Measurements from ENCODE around the gene ADRA1B.

Gene ADRA1B

GRCh38 chr5:159915904-159916840, at the start of gene ADRA1B:
TSS of gene ADRA1B (plus strand) at chr5:159916482. CDS start at chr5:159916906, 424 bp downstream.
- no peak for DNase-seq (ENCODE audit: low spot score)

- no peak for DNase-seq (ENCODE audit: low spot score)
Observed at GRCh38 chr5:159873680-159874079, 42.6 kb upstream of the ADRA1B start.

GRCh38 chr5:159874263-159874662, 42.0 kb upstream of the ADRA1B start:
- DNase-seq (ENCODE audit: low spot score): no peak

- no peak for DNase-seq (ENCODE audit: low spot score)
Observed at GRCh38 chr5:159877016-159877415, 39.3 kb upstream of the ADRA1B start.

GRCh38 chr5:159877894-159878448, 38.3 kb upstream of the ADRA1B start:
- DNase-seq (ENCODE audit: low spot score): no peak

GRCh38 chr5:159878988-159879471, 37.3 kb upstream of the ADRA1B start:
- DNase-seq (ENCODE audit: low spot score): no peak

- no peak for DNase-seq (ENCODE audit: low spot score)
Observed at GRCh38 chr5:159880676-159881075, 35.6 kb upstream of the ADRA1B start.

GRCh38 chr5:159881967-159882366, 34.3 kb upstream of the ADRA1B start:
- no peak for DNase-seq (ENCODE audit: low spot score)

- no peak for DNase-seq (ENCODE audit: low spot score)
Observed at GRCh38 chr5:159883522-159883950, 32.7 kb upstream of the ADRA1B start.

- peak; percentile 14 for DNase-seq (ENCODE audit: low spot score)
Observed at GRCh38 chr5:159884917-159885620, 31.2 kb upstream of the ADRA1B start.

- DNase-seq (ENCODE audit: low spot score): no peak
Observed at GRCh38 chr5:159886296-159886695, 30.0 kb upstream of the ADRA1B start.

GRCh38 chr5:159887050-159887449, 29.2 kb upstream of the ADRA1B start:
- DNase-seq (ENCODE audit: low spot score): no peak

- DNase-seq (ENCODE audit: low spot score): no peak
Observed at GRCh38 chr5:159888860-159889259, 27.4 kb upstream of the ADRA1B start.

GRCh38 chr5:159890141-159890540, 26.1 kb upstream of the ADRA1B start:
- no peak for DNase-seq (ENCODE audit: low spot score)

GRCh38 chr5:159891371-159891770, 24.9 kb upstream of the ADRA1B start:
- DNase-seq (ENCODE audit: low spot score): no peak

- DNase-seq (ENCODE audit: low spot score): no peak
Observed at GRCh38 chr5:159893040-159893695, 23.1 kb upstream of the ADRA1B start.

- no peak for DNase-seq (ENCODE audit: low spot score)
Observed at GRCh38 chr5:159894149-159894720, 22.0 kb upstream of the ADRA1B start.

GRCh38 chr5:159897786-159898393, 18.4 kb upstream of the ADRA1B start:
- DNase-seq (ENCODE audit: low spot score): no peak

GRCh38 chr5:159899067-159900049, 16.9 kb upstream of the ADRA1B start:
- no peak for DNase-seq (ENCODE audit: low spot score)

- no peak for DNase-seq (ENCODE audit: low spot score)
Observed at GRCh38 chr5:159901308-159901707, 15.0 kb upstream of the ADRA1B start.

Measured in NAMALWA (cell line).